Measurements from ENCODE around the gene MYL3. TPM values are rescaled to one million over a fixed set of nuclear protein-coding genes. Genes with fewer than 3 reads are reported as not detected.

Gene MYL3
- total and polyA plus RNA-seq, 4 donors, result 1.9 to 4.1 (median 2.6) TPM

DNA sequence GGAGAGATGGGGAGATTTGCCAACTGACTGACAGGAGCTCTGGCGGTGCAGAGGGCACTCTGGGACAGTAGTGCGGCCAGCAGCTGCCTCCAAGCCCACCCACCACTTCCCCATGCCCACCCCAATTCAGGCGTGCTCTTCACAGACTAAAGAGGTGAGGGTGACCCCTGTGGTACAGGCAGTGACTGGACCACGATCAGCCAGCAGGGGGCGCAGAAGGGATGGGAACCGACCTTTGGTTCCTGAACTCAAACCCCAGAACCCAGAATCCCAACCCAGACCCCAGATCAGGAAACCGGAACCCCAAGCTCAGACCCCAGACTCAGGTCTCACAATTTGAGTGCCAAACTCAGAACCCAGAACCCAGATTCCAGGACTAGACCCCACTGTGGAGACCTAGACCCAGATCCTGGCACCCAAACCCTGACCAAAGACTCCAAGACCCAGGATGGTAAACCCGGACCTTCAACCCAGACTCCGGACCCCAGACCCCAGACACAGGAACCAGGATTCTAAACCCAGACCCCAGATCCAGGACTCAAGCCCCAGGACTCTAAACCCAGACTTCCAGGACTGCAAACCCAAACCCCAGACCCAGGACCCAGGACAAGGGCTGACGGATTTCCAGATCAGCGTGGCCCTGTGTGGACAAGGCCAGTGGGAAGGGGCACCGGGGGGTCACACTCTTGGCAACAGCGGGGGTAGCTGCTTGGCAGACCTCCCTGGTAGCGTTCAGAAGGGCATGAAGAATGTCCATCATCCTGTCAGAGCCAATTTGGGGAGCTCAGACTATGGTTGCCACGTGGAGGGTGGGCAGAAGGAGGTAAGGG, 3.7 kb upstream of the MYL3 start:
- H3K9me3 ChIP-seq (ENCODE audit: control insufficient read depth in 4 of 4, insufficient read depth in 3 of 4, low read length in 3 of 4), result no peaks in the 10 kb centered on the region
- no peaks in the 10 kb centered on the region for H3K27me3 ChIP-seq (ENCODE audit: control insufficient read depth in 3 of 3, insufficient read depth in 3 of 3, low read length in 2 of 3)
- 31 to 45% methylated on average over 15 of the region's 15 CpGs for WGBS, 2 donors
- no peaks in the 10 kb centered on the region for H3K36me3 ChIP-seq (ENCODE audit: control insufficient read depth in 4 of 4, insufficient read depth in 4 of 4, low read length in 4 of 4)
- peak overlapping the region; percentile 27 to 68 for H3K27ac ChIP-seq (ENCODE audit: low read depth in 1 of 2, low read length in 1 of 2)
- H3K4me3 ChIP-seq, result no peak overlapping the region
- DNase-seq (peak; percentile 69 to 72 (median 70)), ATAC-seq (ENCODE audit: insufficient read depth, low FRiP score) (peak; percentile 67)
- H3K4me1 ChIP-seq (ENCODE audit: control insufficient read depth in 5 of 5, insufficient read depth in 5 of 5, low read length in 5 of 5), result peaks cover 6 to 76% (median 36%) of the 10 kb centered on the region in 5 donors
- TF ChIP-seq, protein P1, sequence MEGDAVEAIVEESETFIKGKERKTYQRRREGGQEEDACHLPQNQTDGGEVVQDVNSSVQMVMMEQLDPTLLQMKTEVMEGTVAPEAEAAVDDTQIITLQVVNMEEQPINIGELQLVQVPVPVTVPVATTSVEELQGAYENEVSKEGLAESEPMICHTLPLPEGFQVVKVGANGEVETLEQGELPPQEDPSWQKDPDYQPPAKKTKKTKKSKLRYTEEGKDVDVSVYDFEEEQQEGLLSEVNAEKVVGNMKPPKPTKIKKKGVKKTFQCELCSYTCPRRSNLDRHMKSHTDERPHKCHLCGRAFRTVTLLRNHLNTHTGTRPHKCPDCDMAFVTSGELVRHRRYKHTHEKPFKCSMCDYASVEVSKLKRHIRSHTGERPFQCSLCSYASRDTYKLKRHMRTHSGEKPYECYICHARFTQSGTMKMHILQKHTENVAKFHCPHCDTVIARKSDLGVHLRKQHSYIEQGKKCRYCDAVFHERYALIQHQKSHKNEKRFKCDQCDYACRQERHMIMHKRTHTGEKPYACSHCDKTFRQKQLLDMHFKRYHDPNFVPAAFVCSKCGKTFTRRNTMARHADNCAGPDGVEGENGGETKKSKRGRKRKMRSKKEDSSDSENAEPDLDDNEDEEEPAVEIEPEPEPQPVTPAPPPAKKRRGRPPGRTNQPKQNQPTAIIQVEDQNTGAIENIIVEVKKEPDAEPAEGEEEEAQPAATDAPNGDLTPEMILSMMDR (IDR thresholded peaks at IDR 0.05; ENCODE audit: control extremely low read depth, extremely low read depth), result peak; percentile 74
- H3K9ac ChIP-seq (ENCODE audit: insufficient read depth in 1 of 2, low read length in 2 of 2), result no peak overlapping the region

DNA sequence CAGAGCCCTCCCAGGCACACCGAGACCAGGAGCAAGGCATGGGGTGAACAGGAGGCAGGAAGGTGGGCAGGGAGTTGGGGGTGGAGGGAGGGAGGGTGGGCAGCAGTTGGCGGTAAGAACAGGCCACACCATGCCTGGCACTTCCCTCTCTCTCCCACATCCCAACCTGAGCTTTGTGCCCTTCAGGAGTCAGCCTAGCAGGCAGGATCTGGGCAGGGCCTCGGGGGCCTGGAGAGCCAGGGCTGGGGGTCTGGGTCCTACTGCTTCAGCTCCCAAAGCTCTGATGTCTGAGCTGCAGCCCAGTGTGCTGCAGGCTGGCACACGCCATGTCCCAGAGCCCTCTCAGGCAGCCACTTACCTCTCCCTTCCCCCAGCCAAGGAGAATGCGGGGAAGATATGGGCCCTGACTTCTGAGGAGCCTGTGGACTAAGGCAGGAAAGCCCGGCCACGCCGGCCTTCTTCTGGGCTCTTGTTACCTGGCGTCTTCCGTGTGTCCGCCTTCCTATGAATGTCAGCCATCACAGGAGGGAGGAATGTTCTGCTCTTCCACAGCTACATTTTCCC, 2.9 kb upstream of the MYL3 start:
- Histone ChIP-seq H3K36me3 (ENCODE audit: control insufficient read depth in 4 of 4, insufficient read depth in 4 of 4, low read length in 4 of 4) (no peaks in the 10 kb centered on the region), H3K27ac (ENCODE audit: low read depth in 1 of 2, low read length in 1 of 2) (peak overlapping the region in 1 of 2 donors; percentile 8), H3K9ac (ENCODE audit: insufficient read depth in 1 of 2, low read length in 2 of 2) (no peak overlapping the region), H3K9me3 (ENCODE audit: control insufficient read depth in 4 of 4, insufficient read depth in 3 of 4, low read length in 3 of 4) (no peaks in the 10 kb centered on the region), H3K27me3 (ENCODE audit: control insufficient read depth in 3 of 3, insufficient read depth in 3 of 3, low read length in 2 of 3) (no peaks in the 10 kb centered on the region), H3K4me1 (ENCODE audit: control insufficient read depth in 5 of 5, insufficient read depth in 5 of 5, low read length in 5 of 5) (peaks cover 6 to 71% (median 36%) of the 10 kb centered on the region in 5 donors), H3K4me3 (no peak overlapping the region)
- no peak for DNase-seq
- WGBS, 2 donors, result 75 to 84% methylated on average over 11 of the region's 11 CpGs
- TF ChIP-seq, protein P1 (IDR thresholded peaks at IDR 0.05; ENCODE audit: control extremely low read depth, extremely low read depth), result no peak
- no peak for ATAC-seq (ENCODE audit: insufficient read depth, low FRiP score)

DNA sequence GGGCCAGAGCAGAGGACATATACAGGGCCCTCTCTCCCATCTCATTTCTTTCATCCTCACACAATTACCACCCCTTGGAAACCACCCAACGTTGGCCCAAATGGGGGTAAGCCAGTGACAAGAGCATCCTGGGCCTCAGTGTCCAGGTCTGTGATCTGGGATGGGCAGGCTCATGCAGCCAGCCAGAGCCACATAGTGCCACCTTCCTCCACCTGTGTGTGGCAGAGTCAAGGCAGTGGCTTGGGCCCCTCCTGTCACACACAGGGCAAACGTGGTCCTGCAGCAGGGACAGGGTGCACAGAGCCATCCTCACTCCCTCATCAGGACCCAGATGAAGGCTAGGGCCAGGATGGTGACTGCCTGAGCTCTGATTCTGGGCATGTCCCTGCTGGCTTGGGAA, 2.3 kb upstream of the MYL3 start:
- 58 to 59% methylated on average over 2 of the region's 2 CpGs for WGBS, 2 donors
- H3K27ac ChIP-seq (ENCODE audit: low read depth in 1 of 2, low read length in 1 of 2), result peak overlapping the region; percentile 8 to 90

More for the DNA sequence above, 2.3 kb upstream of the MYL3 start:
- Histone ChIP-seq H3K4me1 (ENCODE audit: control insufficient read depth in 5 of 5, insufficient read depth in 5 of 5, low read length in 5 of 5) (peaks cover 6 to 68% (median 33%) of the 10 kb centered on the region in 5 donors), H3K27me3 (ENCODE audit: control insufficient read depth in 3 of 3, insufficient read depth in 3 of 3, low read length in 2 of 3) (no peaks in the 10 kb centered on the region), H3K9me3 (ENCODE audit: control insufficient read depth in 4 of 4, insufficient read depth in 3 of 4, low read length in 3 of 4) (no peaks in the 10 kb centered on the region), H3K4me3 (no peak overlapping the region), H3K36me3 (ENCODE audit: control insufficient read depth in 4 of 4, insufficient read depth in 4 of 4, low read length in 4 of 4) (no peaks in the 10 kb centered on the region), H3K9ac (ENCODE audit: insufficient read depth in 1 of 2, low read length in 2 of 2) (no peak overlapping the region)
- TF ChIP-seq, protein P1 (IDR thresholded peaks at IDR 0.05; ENCODE audit: control extremely low read depth, extremely low read depth), result no peak
- no peak for DNase-seq
- ATAC-seq (ENCODE audit: insufficient read depth, low FRiP score), result no peak
